GM06990 (cell line): Measurements from ENCODE around the gene CTRB1.

Experiments used
- DNase-seq: peaks from one replicate; pipeline ENCODE4 v3.0.0-alpha.2; 2011; ENCODE audit not compliant: insufficient read length; ENCODE audit errors: extremely low read depth
- H3K27me3 ChIP-seq: replicated peaks from 2 replicates; pipeline ENCODE4 v1.6.0; 2011; ENCODE audit warnings: low read length; ENCODE audit not compliant: control insufficient read depth, insufficient read depth
- H3K36me3 ChIP-seq: 2 replicates; pipeline ENCODE4 v1.5.1; 2011; ENCODE audit warnings: low read length; ENCODE audit not compliant: control insufficient read depth, insufficient read depth
- H3K4me3 ChIP-seq: replicated peaks from 2 replicates; pipeline ENCODE4 v1.5.1; 2011; ENCODE audit warnings: low read depth, mild to moderate bottlenecking, control low read depth, low read length
- TF ChIP-seq, protein P1 (sequence below): IDR thresholded peaks from 2 replicates; pipeline ENCODE4 v1.5.1; 2011; ENCODE audit warnings: low read length, control low read depth, mild to moderate bottlenecking, inconsistent platforms; ENCODE audit not compliant: insufficient read depth, poor library complexity, severe bottlenecking

Gene CTRB1

DNA sequence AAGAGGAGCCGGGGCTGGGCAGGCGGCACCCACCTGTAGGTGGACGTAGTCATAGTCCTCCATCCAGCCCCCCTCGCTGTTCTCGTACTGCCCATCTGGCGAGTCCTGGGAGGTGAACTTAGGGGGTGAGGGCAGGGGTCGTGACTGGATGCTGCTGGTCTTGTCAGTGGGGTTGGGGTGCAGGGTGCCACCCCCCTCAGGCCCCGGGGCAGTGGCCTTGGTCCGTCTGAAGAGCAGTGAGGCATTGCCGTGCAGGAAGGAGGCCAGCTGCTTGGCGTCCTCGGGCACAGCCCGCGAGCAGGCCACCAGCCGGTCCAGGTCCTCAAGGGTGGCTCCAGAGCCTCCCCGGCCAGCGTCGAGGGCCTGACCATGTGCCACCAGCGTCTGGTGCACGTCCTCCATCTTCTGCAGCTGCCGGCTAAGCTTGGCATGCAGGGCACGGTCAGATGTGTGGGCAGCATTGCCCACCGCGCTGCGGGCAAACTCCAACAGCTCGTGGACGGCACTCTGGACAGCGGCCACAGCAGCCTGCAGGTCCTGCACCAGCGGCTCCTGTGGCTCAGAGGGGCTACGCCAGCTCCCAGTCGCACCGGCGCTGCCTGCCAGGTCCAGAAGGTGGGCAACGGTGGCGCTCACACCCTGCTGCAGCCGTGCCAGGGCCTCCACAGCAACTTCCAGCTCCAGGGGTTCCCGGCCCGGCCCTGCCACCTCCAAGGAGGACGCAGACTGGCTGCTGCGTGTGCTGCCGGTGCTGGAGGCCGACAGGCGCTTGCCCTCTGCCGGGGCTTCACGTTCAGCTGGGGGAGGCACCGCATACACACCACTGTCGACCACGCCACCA is 16.3 kb downstream of the CTRB1 start:
- TF ChIP-seq, protein P1, sequence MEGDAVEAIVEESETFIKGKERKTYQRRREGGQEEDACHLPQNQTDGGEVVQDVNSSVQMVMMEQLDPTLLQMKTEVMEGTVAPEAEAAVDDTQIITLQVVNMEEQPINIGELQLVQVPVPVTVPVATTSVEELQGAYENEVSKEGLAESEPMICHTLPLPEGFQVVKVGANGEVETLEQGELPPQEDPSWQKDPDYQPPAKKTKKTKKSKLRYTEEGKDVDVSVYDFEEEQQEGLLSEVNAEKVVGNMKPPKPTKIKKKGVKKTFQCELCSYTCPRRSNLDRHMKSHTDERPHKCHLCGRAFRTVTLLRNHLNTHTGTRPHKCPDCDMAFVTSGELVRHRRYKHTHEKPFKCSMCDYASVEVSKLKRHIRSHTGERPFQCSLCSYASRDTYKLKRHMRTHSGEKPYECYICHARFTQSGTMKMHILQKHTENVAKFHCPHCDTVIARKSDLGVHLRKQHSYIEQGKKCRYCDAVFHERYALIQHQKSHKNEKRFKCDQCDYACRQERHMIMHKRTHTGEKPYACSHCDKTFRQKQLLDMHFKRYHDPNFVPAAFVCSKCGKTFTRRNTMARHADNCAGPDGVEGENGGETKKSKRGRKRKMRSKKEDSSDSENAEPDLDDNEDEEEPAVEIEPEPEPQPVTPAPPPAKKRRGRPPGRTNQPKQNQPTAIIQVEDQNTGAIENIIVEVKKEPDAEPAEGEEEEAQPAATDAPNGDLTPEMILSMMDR, result no peak
- Histone ChIP-seq H3K27me3 (no peaks in the 10 kb centered on the region), H3K36me3 (peaks cover 2% of the 10 kb centered on the region), H3K4me3 (no peak overlapping the region)
- DNase-seq, result no peak

DNA sequence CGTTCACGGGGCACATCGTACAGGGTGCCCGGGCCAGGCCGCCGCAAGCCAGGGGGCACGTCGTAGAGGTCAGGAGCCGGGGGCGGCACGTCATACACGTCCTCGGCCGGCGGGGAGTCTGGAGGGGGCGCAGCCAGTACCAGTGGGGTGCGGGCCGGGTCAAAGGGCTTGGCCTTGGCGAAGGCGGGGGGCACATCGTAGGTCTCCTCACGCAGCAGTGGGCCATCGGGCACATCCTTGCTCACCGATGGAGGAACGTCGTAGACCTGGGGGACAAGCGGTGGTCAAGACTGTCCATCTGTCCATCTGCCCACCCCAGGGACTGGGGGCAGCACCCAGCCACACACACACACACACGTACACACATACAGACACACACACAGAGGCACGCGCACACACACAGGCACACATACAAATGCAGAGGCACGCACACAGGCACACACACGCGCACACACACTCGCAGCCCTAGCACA is 17.0 kb downstream of the CTRB1 start:
- H3K36me3 ChIP-seq, result peaks cover 2% of the 10 kb centered on the region
- no peak for DNase-seq
- H3K4me3 ChIP-seq, result no peak overlapping the region
- no peaks in the 10 kb centered on the region for H3K27me3 ChIP-seq
- TF ChIP-seq, protein P1, result no peak

DNA sequence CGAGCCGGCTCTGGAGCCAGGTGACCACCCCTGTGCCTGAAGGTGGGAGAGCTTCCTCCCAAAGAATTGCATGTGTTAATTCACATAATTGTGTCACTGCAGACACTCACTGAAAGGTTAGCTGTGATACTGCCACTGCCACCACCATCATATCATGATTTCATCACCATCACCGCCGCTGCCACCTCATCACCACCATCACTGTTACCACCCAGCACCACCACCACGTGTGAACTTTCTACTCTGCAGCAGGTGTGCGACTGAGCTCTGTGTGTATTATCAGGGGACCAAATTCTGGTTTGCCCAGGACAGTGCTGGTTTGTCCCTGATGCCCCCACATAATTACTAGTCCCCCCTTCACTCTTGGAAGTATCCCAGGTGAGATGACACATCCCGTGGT is 17.4 kb downstream of the CTRB1 start:
- H3K4me3 ChIP-seq, result no peak overlapping the region
- no peaks in the 10 kb centered on the region for H3K27me3 ChIP-seq
- H3K36me3 ChIP-seq, result peaks cover 2% of the 10 kb centered on the region
- TF ChIP-seq, protein P1, result no peak
- DNase-seq, result no peak

DNA sequence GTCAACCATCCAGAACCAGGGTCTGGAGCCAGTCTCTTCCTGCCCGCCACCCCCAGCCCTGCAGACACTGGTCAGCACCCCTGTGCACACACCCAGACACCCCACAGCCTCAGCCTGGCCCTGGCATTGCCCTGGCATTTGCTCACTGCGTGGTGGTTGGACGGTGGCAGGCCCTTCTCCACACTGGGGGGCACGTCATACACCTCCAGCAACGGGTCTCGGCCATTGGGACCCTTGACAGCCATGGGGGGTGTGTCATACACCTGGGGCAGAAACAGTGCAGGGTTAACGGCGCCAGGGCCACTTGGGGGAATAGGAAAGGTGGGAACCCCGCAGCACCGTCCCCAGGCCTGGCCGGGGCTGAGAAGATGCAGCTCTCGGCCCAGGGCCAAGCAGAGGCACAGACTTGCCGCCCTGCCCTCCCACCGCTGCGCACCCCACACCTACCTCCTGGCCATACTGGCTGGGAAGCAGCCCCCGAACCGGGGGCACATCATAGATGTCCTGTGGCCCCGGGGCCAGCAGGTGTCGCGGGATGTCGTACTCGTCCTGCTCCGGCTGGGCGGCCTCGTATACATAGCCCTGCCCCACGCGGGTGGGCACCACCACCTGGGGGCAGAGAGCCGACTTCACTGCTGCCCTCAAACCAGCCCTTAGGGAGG is 18.1 kb downstream of the CTRB1 start:
- TF ChIP-seq, protein P1, result no peak
- Histone ChIP-seq H3K27me3 (no peaks in the 10 kb centered on the region), H3K36me3 (peaks cover 2% of the 10 kb centered on the region), H3K4me3 (no peak overlapping the region)
- DNase-seq, result no peak

DNA sequence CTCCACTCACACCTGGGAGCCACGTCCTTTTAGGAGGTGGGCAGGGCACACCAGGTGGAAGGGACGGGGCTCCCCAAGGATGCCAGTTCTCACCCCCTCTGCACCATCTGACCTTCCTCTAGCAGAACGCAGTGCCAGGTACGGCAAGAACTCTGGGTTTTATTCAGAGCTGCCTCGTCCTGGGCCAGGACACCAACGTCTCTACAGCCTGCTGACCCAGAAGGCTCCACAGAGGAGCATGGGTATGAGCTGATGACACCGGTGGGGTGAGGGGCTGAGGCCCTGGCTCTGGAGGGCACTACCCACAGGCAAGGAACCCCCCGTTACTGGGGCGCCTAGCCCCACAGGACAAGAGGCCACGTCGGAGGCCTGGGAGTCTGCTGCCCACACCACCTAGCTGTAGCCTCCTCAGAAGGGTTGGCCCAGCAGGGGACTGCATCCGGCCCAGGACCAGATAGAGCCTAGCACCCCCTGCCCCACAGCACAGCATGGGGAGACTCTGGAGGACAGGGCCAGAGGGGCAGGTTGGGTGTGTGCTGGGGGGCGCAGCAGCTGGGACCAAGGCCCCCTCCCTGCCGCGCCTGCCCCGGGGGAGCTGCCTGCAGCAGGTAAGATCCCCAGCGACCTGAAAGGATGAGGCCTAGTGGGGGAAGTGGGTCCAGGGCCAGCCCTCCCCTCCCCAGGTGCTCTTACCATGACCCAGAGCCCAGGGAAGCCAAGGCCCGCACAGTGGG is 18.8 kb downstream of the CTRB1 start:
- TF ChIP-seq, protein P1, result no peak
- DNase-seq, result no peak
- peaks cover 5% of the 10 kb centered on the region for H3K36me3 ChIP-seq

More for the DNA sequence above, 18.8 kb downstream of the CTRB1 start:
- Histone ChIP-seq H3K4me3 (no peak overlapping the region), H3K27me3 (no peaks in the 10 kb centered on the region)
